Measurements from ENCODE around the gene DDX54.

DDX54 gene

DNA sequence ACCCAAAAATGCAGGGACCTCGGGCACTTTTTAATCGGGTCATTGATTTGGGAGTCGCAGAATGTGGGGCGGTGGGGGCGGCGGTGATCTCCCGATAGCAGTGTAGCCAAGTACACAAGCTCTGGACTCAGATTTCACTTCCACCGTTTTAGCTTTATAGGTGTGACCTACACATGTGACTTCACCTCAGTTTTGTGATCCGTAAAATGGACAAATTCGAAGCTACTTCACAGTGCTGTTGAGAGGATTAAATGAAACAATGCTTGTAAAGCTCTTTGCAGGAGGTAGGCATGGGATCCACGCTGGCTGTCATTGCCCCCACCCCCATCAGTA is 721 bp upstream of the DDX54 start:
- DNase-seq, result no peak

DNA sequence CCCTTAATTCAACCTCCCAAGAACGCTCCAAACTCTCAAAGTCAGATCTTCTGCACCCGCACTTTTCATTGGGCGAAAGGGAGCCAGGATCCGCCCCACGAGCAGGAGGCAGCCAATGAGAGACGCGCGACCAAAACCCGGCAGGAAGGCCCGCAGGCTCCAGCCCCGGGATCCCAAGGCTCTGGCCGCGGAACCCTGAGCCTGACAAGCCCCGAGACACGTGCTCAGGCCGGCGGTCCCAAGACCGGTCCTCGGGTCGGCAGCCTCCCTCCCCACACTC is 438 bp downstream of the DDX54 start:
- DNase-seq, result no peak

DNA sequence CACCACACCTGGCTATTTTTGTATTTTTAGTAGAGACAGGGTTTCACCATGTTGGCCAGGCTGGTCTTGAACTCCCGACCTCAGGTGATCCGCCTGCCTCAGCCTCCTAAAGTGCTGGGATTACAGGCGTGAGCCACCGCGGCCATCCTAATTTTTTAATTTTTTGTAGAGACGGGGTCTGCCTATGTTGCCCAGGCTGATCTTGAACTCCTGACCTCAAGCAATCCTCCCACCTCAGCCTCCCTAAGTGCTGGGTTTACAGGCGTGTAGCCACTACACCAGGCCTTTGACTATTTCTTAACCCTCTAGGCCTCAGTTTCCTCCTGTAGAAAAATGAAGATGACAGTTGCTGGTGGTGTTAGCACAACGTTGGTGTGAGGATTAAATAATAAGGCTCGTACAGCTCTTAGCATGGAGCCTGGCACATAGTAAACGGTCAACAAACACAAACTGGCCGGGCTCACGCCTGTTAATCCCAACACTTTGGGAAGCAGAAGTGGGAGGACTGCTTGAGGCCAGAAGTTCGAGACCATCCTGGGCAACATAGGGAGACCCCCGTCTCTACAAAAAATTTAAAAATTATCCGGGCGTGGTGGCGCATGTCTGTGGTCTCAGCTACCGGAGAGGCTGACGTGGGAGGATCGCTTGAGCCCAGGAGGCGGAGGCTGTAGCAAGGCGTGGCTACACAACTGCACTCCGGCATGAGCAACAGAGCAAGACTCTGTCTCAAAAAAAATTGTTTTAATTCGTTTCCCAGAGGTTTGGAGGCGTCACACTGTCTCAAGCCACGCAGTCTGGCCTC is 979 bp downstream of the DDX54 start:
- DNase-seq, result no peak

DNA sequence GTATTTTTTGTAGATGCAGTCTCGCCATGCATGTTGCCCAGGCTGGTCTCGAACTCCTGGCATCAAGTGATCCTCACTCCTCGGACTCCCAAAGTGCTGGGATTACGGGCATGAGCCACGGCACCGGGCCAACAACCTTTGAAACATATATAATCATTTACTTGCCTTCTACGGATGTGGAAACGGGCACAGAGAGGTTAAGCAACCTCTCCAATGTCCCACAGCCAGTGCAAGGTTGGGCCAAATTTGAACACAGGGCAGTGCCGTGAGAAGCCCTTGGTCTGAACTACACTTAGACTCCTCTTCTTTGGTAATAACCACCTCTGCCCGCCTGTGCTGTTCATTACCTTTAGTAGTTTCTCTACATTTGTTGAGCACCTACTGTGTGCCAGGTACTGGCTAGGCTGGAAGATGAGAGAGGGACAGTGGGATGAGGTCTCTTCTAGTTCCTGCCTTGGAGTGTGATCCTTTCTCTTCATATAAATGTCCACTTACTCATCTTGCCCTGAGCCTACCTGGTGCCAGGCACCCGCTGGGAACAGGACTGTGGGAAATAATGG is 2.2 kb downstream of the DDX54 start:
- no peak for DNase-seq

DNA sequence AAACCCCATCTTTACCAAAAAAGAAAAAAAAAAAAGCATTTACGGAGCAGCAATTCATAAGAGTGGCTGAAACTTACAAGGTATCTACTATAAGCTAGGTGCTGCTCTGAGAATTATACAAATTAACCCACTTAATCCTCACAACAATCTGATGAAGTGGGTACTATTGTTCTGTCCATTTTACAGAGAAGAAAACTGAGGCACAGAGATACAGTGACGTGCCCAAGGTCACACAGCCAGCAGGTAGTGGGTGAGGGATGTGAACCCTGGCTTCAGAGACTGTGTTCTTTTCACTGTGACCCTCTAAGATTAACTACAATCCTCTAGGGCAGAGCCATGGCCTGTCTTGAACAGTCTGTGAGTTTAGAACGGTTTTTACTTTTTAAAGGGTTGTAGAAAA is 3.3 kb downstream of the DDX54 start:
- DNase-seq, result no peak

DNA sequence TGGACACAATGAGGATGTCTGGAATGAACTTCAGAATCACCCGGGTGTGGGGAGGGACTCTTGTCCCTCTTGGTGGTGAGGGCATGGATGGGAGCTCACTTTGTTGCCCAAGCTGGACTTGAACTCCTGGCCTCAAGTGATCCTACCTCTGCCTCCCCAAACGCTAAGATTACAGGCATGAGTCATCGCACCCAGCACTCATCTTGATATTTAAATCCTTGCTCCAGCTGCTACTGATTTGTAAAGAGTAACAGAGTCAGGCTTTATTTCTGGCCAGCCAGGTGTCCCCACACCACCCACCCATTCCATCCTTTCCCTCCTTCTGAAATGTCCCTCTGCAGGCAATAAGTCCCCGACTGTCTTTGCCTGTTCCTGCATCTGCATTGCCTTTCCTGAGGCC is 4.9 kb downstream of the DDX54 start:
- DNase-seq, result no peak

DNA sequence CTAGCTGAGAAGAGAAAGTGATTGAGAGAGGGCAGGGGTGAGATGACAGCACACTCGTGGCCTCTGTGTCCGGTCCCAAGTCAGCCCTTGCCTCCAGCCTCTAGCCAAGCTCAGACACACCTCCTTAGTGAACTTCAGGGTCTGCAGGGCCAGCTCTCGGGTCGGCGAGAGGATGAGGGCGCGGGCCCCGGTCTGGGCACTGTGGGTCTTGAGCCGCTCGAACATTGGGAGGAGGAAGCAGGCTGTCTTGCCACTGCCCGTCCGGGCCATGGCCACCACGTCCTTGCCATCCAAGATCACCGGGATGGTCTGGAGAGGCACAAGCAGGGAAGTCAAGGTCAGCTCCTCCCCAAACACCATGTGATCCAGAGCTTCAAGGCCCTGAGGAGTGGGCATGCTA is 6.3 kb downstream of the DDX54 start:
- DNase-seq, result no peak

DNA sequence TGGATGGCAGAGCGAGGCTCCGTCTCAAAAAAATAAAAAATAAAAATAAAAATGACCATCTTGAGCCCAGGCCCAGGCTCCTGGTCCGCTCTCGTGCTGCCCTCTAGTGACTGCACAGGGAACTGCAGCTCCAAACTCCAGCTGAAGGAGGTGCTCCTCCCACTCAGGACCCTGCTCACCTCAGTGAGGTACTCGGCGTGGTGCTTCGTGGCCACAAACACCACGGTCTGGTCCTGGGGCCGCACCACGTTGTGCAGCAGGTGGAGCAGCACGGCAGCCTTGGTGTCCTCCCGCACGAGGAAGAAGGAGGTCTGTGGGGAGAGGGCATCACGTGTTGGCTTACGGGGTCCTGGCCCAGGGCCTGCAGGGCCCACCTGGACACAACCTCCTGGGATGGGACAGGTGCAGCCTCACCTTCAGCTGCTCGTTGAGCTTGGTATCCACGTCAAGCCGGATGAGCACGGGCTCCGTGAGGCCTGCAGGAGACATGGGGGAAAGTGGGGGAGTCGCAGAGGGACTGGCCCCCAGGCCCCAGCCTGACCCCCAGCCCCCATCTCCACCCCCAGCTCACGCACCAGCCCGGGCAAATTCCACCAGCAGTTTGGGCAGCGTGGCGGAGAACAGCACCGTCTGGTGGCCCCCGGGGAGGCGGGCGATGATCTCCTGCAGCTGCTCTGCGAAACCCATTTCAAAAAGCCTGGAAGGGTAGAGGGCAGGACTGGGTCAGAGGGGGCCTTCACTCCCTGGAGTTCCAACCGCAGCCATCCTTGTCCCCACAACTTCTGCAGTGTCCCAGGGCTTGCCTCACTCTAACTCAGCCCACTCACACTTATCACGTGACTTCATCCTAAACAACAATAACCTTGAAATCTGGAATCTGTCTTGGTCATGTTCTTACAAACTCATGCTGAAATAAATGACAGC is 10.6 kb downstream of the DDX54 start:
- no peak for DNase-seq

DNA sequence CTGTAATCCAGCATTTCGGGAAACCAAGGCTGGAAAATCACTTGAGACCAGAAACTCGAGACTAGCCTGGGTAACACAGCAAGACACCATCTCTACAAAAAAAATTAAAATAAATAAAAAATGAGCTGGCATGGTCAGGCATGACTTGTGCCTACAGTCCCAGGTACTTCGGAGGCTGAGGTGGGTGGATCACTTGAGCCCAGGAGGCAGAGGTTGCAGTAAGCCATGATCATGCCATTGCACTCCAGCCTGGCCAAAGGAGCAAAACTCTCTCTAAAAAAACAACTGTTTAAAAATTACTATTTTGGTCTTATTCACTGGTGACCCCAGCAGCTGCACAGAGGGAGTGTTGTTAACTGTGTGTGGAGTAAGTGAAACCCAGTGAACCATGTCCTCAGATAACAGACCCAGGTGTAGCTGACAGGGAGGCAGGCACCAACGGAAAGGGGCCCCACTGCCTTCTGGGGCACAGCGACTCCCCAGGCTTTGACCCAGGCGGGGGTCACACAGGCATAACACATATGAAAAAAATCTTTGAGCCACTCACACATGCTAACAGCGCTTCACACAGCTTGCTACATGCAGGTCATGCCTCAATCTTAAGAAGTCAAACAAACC is 12.1 kb downstream of the DDX54 start:
- DNase-seq, result no peak

DNA sequence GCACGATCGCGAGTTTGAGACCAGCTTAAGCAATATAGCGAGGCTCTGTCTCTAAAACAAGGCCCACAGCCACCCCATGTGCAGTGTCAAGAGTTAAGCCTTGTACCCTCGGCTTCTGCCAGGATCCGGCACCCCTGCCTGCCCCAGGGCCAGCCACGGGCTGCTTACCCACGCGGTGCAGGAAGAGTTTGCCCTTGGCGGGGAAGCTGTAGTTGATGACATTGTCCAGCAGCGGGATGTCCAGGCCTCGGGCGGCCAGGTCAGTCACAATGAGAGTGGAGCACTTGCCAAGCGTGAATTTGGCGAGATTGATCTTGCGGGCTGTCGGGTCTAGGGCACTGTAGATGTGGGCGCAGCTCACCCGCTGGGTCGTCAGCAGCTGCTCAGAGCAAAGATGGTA is 13.1 kb downstream of the DDX54 start:
- DNase-seq, result no peak

DNA sequence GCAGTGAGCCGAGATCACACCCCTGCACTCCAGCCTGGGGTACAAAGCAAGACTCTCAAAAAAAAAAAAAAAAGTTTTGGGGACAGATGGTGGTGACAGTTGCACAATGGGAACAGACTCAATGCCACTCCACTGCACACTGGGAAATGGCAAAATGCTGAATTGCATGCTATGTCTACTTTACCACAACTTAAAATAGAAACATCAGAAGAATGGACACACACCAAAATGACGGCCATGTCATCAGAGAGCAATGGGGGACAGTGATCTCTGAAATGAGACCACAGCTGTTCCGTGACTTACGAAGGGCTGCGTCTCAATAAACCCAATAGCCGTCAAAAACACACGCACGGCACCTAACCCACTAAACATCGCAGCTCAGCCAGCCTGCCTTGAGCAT is 13.7 kb downstream of the DDX54 start:
- DNase-seq, result no peak

DNA sequence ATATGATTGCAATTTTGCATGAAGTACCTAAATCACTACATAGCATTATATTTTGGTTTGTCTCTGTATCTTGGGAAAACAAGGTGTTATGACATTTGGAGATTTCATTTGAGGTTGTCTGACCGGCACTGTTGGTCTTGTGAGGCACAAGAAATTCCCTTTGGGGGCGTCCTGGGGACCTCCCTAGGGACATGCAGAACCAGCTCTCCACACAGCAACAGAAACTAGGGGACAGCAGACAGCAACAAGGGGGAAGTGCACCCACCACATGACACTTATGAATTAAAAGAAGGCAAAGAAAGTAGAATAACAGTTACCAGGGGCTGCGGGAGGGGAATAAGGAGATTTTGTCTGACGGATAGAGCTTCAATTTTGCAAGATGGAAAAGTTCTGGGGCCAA is 14.4 kb downstream of the DDX54 start:
- DNase-seq, result no peak

DNA sequence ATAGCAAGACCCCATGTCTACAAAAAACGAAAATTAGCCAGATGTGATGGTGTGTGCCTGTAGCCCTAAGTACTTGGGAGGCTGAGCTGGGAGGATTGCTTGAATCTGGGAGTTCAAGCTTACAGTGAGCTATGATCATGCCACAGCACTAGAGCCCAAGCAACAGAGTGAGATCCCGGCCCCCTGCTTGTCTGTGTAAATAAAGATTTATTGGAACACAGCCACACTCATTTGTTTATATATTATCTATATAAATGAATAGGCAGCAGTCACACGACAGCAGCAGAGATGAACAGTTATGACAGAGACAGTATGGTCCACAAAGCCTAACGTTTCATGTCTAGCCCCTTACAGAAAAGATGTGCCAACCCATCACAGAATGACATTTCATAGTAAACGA is 14.8 kb downstream of the DDX54 start:
- no peak for DNase-seq

DNA sequence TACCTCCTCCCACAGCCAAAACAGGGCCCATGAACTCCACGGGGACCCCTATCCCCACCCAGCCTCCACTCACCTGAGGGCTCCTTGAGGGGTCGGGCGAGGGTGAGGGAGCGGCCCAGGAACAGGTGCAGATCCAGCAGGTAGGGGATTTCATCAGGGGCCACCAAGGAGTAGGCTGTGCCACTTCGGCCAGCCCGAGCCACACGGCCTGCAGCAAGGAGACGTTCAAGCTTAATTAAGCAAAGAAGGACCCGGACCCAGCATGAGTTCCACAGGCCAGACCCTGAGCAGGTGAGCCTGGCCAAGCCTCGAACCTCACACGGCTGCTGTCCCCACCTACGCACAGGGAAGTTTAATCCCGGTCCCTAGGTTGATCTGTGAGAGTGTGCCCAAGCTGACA is 15.6 kb downstream of the DDX54 start:
- DNase-seq, result no peak

DNA sequence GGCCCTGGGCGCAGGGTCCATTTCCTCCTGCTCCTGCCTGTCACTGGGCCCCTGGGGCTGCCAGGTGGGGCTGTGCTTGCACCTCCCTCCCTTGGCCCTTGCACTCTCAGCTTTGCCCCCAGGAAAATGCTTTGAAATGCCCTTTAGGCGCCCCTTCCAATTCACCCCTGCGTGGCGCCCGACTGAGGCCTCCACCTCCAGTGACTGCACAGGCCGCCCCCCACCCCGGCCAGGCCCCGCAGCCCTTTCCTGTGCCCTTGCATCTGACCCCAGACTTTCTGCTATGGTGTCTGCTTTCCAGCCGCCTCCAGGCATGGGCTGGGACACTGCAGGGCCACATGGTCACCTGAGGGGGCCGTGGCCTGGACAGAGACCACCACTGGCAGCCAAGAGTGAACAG is 17.4 kb downstream of the DDX54 start:
- DNase-seq, result no peak

DNA sequence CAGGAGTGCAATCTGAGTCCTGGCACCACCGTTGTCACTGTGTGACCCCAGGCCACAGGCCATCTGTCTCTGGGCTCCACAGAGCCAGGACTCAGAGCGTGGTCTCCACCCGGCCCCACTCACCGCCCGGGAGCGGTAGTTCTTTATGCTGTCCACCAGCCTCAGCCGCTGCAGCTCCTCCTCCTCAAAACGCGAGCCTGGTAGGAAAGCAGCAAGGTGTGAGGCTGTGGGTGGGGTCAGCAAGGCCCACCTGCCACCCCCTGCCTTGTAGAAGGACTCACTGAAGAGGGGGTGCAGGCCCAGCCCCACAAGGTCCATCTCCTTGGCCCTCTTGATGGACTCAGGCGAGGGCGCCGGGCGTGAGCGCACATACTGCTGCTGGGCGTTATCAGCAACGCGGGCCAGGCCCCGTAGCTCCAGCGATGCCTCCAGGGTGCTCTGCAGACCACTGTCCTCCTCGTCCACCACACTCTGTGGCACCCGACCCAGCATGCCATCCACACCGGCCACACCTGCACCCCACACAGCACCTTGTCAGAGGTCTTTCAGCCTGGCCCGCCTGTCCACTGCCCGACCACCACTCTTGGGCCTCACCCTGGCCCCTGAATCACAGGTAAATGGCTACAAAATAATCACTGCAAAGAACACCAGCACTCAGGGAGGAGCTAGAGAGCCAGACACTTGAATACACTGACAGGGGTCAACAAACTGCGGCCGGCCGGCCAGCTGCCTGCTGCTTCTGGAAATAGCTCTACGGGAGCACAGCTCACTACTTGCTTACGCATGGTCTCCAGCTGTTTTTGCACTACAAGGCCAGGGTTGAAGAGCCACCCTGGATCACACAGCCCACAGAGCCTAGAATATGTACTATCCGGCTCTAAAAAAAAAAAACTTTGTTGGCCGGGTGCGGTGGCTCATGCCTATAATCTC is 19.5 kb downstream of the DDX54 start:
- no peak for DNase-seq

DNA sequence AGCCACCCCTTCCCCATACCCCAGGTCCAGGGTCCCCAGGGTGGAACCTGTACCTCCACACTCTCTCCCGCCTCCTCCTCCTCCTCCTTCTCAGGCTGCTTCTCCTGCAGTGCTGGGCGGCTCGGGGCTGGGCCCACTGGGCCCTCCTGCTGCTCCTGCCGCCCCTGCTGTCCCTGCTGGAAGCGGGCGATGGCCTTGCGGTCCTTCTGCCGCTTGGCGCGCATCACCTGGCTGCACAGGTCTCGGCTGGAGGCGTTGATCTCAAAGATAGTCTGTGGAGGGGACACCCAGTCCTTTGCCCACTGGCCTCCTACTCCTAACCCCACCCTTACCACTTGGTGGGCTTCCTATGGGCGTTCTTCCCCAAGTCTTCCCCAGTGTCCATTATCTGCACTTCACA is 21.3 kb downstream of the DDX54 start:
- DNase-seq, result no peak

DNA sequence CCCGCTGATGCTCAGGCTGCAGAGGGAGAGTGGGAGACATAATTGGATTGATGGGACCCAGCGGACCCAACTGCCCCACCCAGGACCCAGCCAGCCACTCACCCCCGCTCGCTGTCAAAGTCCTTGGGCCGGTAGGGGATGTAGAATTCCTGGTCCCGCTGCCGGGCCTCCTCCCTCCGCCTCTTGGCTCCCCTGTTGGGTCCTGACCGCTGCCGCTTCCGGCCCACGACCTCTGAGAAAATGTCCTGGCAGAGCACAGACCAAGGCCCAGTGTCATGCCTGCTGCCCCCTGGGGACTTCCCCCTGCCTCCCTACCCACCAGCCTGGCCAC is 22.3 kb downstream of the DDX54 start:
- DNase-seq, result no peak

DNA sequence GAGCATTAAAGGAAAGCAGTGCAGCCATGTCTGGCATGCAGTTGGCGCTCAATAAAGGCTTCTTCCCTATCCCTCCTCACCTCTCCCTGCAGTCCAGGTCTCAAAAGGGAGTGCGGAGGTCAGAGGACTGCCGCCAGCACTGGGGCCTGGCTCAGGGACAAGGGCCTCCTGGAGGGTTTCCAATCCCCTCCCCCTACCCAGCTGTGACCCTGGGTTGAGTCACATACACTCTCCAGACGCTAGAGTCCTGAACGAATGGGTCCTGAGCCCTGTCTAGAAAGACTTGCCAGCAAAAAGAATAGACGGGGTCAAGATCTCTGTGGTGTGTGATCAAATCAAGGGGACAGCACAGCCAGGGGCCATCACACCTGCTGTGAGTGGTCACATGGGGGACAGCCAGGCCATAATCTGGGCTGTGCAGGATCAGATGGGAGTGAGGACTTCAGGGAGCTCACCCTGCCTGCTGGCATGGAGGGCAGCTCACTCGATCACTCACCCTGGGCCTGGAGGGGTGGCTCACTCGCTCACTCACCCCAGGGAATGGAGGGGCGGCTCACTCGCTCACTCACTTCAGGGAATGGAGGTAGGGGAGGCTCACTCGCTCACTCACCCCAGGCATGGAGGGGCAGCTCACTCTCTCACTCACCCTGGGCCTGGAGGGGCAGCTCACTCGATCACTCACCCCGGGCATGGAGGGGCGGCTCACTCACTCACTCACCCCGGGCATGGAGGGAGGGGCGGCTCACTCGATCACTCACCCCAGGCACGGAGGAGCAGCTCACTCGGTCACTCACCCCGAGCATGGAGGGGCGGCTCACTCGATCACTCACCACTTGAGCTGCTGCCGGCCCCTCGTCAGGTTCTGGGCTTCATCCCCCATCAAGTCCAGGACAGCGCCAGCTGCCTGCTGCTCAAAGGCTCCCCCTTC is 22.9 kb downstream of the DDX54 start:
- no peak for DNase-seq

DNA sequence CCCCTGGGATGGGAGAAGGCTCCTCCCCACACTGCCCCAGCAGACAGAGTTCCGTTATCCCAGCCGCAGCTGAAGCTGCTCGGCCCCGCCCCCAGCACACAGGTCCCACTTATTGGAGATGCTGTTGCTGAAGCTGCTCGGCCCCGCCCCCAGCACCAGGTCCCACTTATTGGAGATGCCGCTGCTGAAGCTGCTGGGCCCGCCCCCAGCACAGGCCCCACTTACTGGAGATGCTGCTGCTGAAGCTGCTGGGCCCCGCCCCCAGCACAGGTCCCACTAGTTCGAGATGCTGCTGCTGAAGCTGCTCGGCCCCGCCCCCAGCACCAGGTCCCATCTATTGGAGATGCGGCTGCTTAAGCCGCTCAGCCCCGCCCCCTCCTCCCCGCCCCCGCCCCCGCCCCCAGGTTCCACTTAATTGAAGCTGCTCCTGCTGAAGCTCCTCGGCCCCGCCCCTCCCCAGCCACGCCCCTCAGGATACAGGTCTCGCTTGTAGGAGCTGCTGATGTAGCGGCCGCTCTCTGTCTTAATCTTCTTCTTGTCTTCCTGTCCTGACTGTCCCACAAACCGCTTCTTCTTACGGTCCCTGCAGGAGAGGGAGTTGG is 23.8 kb downstream of the DDX54 start:
- DNase-seq, result no peak

DNA sequence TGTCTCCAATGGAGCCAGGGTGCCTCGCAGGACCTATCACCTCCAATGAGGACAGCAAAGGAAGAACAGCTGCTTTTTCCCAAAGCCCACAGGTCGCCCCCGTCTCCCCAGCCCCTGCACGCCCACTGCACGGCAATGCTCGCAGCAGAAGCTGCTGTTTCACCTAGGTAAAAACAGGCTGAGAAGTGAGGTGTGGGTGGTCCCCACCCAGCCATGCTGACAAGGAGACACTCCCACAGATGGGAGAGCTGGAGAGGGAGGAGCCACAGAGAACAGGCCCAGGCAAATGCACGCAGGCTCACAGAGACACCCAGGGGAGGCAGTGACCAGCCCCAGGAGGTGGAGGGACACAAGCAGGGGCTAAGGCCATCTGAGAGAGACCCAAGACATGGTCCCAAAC is 25.3 kb downstream of the DDX54 start:
- no peak for DNase-seq

All from cortex of kidney (tissue), 1 donor.